Activated CD4-positive, alpha-beta T cell treated with anti-CD3 and anti-CD28 coated beads, Interleukin-2, amount 50 U/mL, for 1 hour (primary cell): ENCODE data around the gene BRIP1.
"Not testable (repeated sequence)": the region's sequence is repeated elsewhere in the genome, so short reads cannot be mapped to it uniquely, and the experiment has no call there.

ENCODE experiments used
- DNase-seq: peaks from one replicate; pipeline ENCODE4 v3.0.0-alpha.2; 2020

The BRIP1 gene

DNA sequence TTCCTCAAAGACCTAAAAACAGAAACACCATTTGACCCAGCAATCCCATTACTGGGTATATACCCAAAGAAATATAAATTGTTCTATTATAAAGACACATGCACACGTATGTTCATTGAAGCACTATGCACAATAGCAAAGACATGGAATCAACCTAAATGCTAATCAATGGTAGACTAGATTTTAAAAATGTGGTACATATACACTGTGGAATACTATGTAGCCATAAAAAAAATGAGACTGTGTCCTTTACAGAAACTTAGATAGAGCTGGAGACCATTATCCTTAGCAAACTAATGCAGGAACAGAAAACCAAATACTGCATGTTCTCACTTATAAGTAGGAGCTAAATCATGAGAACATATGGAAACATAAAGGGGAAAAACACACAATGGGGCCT is 36.5 kb downstream of the BRIP1 start:
- not testable (repeated sequence) for DNase-seq

DNA sequence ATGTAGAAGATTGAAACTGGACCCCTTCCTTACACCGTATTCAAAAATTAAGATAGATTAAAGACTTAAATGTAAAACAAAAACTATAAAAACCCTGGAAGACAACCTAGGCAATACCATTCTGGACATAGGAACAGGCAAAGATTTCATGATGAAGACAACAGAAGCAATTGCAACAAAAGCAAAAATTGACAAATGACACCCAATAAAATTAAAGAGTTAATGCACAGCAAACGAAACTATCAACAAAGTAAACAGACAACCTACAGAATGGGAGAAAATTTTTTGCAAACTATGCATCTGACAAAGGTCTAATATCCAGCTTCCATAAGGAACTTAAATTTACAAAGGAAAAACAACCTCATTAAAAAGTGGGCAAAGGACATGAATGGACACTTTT is 37.1 kb downstream of the BRIP1 start:
- DNase-seq, result not testable (repeated sequence)

GRCh38 chr17:61825448-61826137 is 37.7 kb downstream of the BRIP1 start:
- no peak for DNase-seq

DNA sequence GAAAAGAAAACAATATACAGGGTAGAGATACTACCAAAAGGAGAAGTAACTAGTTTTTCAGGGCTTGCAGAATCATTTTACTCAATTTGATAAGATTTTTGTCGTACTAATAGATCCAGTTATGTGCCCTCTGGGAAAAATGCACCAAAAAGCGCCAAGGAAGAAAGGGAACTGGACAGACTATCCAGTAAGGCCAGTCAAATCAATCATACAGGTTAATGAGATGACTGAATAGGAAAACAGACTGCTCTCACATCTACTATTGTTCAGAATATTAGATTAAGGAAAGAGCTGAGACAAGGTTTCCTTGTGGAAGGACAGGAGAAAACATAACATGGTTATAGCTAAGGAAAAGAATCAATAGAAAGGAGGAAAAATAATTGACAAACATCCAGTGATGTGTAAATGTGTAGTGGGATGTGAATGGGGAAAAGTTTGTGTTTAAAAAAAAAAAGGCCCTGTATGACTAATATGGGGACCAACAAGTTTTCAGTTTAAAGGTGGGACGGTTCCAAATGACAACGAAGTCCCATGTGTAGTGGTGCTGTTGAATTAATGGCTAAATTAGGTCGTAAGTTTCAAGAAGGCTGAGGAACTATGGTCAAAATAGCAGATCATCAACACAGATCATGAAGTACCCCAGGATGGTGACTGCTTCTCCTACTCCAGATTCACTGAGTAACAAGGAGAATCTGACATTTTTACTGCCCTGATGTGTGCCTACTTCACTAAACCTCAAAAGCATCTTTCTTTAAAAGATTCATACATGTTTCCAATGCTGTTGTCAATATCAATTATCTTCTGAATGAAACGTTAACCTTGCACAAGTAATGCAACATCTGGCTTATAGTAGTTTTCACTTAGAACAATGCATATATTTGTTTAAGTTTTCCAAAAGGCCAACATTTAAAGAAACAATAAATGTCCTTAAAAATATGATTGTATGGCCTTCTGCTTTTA is 40.7 kb downstream of the BRIP1 start:
- no peak for DNase-seq

DNA sequence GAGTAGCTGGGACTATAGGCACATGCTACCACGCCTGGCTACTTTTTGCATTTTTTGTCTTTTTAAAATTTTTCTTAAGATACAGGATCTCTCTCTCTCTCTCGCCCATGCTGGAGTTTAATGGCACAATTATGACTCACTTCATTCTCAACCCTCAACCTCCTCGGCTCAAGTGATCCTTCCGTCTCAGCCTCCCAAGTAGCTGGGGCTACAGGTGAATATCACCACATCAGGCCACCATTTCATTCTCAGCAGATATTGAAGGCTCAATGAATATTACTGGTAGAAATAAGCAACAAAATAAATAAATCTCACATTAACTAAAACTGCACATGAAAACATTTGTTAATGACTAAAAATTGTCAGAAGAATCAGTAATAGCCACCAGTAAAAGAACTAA is 41.7 kb downstream of the BRIP1 start:
- DNase-seq, result no peak

DNA sequence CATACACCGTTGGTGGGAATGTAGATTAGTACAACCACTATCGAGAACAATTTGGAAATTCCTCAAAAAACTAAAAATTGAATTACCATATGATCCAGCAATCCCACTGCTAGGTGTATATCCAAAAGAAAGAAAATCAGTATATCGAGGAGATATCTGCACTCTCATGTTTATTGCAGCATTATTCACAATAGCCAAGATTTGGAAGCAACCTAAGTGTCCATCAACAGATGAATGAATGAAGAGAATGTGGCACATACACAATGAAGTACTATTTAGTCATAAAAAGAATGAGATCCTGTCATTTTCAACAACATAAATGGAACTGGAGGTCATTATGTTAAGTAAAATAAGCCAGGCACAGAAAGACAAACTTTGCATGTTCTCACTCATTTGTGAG is 44.1 kb downstream of the BRIP1 start:
- DNase-seq, result not testable (repeated sequence)

DNA sequence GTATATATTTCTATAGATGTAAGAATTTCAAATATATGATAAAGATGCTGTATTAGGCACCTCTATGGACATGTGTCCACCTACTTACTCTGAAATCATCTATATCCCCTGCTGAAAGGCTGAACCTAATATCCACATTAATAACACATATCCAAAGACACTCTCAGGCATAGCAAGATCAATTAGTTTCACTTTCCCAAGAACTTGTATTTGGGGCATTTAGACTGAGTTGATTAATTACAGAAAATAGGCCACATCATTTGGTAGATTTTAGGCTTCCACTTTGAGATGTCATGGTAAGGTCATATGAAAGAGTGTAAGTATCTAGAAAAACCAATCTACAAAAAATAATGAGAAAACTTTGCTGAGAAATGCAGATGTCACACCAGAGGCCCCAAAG is 45.1 kb downstream of the BRIP1 start:
- DNase-seq, result no peak

GRCh38 chr17:61817452-61817851 is 45.9 kb downstream of the BRIP1 start:
- no peak for DNase-seq

DNA sequence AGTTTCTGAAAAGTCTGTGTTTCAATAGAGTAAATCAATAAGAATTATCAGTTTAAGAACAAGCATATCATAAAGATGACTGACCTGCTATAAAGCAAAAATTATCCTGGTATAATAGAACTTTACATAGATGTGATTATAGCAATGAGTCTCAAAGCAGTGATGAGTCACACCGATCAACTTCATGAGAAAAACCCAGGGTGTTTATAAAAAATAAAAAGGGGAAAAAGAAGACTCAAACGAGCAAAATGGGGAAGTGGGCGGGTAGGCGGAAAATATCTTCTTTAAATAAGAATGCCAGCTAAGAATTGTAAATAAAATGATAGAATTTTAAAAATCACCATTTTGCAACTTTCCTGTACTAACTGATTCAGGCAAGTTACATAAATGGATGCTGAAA is 46.8 kb downstream of the BRIP1 start:
- no peak for DNase-seq

DNA sequence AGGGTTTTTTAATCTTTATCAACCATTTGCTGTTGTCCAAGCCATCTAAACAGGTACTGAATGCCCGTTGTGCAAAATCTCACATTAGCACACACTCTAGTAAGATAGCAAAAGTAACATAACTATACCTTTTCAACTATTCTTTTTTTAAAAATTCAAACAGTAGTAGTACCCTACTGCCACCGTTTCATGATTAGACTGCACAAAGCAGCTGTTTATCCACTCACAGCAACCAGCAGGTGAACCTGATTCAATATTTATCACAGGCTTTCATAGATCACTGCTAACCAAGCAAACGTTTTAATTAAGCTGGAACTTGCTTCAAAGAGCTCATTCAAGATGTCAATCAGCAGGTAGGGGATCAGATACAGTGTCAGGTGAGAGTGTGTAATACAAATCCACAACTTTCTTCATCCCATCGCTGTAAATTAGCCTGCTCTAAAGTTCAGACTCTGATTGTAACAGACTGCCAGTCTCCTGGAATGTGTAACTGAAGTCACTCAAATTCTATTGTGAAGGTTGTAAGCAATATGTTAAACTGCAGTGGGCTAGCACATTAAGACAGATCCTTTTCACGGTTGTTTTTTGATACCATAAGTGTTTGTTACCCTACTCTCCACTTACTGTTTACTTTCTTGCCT is 47.3 kb downstream of the BRIP1 start:
- DNase-seq, result no peak

- no peak for DNase-seq
Measured at GRCh38 chr17:61814485-61814884, 48.8 kb downstream of the BRIP1 start.

DNA sequence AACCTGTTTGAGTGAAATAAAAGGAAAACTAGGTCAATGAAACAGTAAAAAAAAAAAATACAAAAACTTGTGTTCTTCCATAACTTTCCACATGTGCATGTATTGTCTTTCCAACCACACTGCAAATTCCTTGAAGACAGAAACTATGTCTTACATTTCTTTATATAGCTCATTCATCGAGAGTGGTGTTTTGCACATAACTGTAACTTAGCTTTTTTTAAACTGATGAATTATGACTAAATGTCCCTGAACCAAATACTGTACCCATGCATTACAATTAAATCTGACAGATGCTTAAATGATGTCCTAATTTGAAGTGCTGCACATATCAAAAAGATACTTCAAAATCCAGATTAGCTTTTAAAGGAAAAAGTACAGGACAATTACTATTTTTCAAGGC is 50.1 kb downstream of the BRIP1 start:
- DNase-seq, result no peak

DNA sequence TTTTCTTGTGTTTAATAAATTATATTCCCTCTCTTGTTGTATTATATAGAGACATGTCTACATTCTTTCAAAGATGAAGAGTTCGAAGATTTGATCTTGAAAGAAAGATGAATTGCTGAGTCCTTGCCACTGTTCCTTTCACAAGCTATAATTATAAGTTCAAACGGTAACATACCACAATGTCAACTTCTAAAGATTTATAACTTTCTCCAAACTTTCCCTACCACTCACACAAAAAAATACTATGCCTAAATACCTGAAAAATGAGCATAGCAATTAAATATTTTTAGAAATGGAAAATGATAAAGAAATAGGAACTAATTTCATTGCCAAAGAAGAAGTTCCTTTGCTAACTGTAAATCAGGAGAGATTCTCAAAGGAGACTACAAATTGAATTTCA is 50.6 kb downstream of the BRIP1 start:
- DNase-seq, result no peak

DNA sequence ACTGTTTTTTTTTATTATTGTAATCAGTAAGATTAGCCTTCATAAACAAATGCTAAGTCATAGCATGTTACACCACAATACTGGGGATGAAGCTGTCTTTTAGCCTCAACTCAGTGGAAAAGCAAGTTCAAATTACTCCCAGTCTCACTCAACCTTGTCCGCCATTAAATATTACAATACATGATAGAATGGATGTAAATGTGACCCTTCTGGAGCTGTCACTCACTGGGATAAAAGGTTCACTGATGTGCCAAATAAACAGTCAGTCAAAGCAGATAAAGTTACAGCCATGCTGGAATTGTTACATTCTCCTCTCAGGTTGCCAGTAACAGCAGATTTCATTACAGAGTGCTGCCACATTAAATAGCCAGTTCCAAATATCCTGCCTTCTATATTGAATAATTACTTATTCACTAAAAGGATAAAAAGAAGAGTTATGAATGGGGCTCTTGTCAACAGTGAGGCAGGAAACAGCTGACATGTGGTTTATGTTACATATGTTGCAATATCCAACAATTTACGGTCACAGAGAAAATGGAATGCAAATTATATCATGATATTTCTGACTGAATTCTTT is 53.4 kb downstream of the BRIP1 start:
- no peak for DNase-seq

DNA sequence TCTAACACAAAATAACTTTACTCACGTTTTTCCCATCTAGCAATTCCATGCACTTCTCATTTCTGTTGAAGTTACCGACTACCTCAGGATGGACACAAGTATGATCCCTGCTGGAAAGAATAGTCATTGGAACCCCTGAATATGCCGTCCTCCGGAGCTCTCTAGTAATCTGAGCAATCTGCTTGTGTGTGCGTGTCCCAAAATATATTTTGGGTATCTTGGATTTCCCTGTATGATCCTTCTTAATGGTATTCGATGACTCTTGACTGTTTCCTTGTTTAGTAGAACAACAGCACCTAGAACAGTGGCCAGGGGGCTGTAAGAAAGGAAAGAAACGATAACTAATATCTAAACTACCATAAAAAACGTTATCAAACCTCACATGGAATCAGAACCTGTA is 54.9 kb downstream of the BRIP1 start:
- no peak for DNase-seq

GRCh38 chr17:61806936-61807335 is 56.4 kb downstream of the BRIP1 start:
- DNase-seq, result no peak

- no peak for DNase-seq
Measured at GRCh38 chr17:61806081-61806828, 57.1 kb downstream of the BRIP1 start.

DNA sequence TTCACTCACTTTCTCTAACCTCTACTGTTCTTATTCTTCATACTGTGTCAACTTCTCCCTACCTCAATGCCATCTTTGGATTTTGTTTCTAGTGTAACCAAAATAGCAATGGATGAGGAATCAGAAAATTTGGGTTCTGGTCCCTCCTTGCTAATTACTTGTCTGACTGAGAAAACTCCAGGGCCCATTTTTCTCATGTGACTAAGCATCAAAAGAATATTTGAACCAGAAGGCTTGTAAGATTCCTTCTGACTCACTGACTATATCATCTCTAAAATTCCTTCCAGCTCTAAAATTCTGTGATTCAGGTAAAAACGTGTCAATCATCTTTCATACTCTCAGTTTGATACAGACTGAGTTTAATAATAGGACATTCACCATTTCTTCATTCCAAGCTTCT is 57.9 kb downstream of the BRIP1 start:
- DNase-seq, result no peak

- DNase-seq, result no peak
Measured at GRCh38 chr17:61803796-61804195, 59.5 kb downstream of the BRIP1 start.

DNA sequence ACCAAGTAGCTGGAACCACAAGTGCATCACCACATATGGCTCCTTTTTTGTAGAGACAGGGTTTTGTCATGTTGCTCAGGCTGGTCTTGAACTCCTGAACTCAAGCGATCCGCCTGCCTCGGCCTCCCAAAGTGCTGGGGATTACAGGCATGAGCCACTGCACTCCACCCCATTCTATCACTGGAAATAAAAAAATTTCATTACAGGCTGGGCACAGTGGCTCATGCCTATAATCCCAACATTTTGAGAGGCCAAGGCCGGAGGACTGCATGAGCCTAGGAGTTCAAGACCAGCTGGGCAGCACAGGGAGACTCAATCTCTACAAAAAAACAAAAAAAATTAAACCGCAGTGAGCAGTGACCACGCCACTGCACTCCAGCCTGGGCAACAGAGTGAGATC is 60.1 kb downstream of the BRIP1 start:
- no peak for DNase-seq

- DNase-seq, result no peak
Measured at GRCh38 chr17:61799812-61800484, 63.4 kb downstream of the BRIP1 start.

GRCh38 chr17:61797283-61797682 is 66.0 kb downstream of the BRIP1 start:
- DNase-seq, result no peak
